Transverse colon (tissue), 4 donors: Measurements from ENCODE around the gene ACAN. TPM values are rescaled to one million over a fixed set of nuclear protein-coding genes. Genes with fewer than 3 reads are reported as not detected.

Experiments used
- DNase-seq: peaks from one replicate; pipeline ENCODE4 v3.0.0-alpha.2; 2019
- H3K27ac ChIP-seq, 4 donors: fragments of 200-600 bp; sonication (generic); 2 replicates each; pipeline ENCODE4 v1.5.1; 2016 to 2018; ENCODE audit warnings: inconsistent platforms in 4 of 4
- H3K27me3 ChIP-seq: fragments of 200-600 bp; sonication (generic); 2 replicates; pipeline ENCODE4 v1.5.1; 2017; ENCODE audit warnings: inconsistent platforms
- H3K36me3 ChIP-seq, 4 donors: fragments of 200-600 bp; sonication (generic); 2 replicates each; pipeline ENCODE4 v1.5.1; 2017 to 2019; ENCODE audit warnings: inconsistent platforms in 4 of 4
- H3K4me1 ChIP-seq, 4 donors: fragments of 200-600 bp; sonication (generic); 2 replicates each; pipeline ENCODE4 v1.5.1; 2017 to 2020; ENCODE audit warnings: inconsistent platforms in 4 of 4
- H3K4me3 ChIP-seq, 4 donors: fragments of 200-600 bp; sonication (generic); 1 replicate in 1 of 4; 2 replicates in 3 of 4; pipeline versions ENCODE4 v1.5.1 to v1.6.1; 2017 to 2019; ENCODE audit warnings: inconsistent platforms in 4 of 4
- H3K9me3 ChIP-seq, 2 donors: fragments of 200-600 bp; sonication (generic); 2 replicates each; pipeline ENCODE4 v1.5.1; 2017 to 2019; ENCODE audit warnings: inconsistent platforms in 2 of 2
- EP300 ChIP-seq: sonication (generic); formaldehyde crosslinking; IDR thresholded peaks from one replicate; pipeline ENCODE4 v1.6.1; 2017; ENCODE audit warnings: antibody characterized with exemption, low read depth
- POLR2A ChIP-seq: fragments of 450-650 bp; IDR thresholded peaks from one replicate; pipeline ENCODE4 v1.6.1; 2016; ENCODE audit warnings: antibody characterized with exemption, mild to moderate bottlenecking, moderate library complexity
- POLR2AphosphoS5 ChIP-seq, 3 donors: sonication (generic); formaldehyde crosslinking; IDR thresholded peaks; one replicate each; pipeline ENCODE4 v1.6.1; 2016; ENCODE audit warnings: antibody characterized with exemption in 3 of 3
- WGBS, 2 donors: methylation state at CpG; one replicate each; pipeline ENCODE4 v1.1.5; 2018; ENCODE audit warnings: low coverage in 1 of 2; 5-methylcytosine and 5-hydroxymethylcytosine counted together
- in situ Hi-C, 4 donors: fragments of 200-750 bp; cut with MboI; loops; one replicate each; pipeline versions ENCODE4 v1.15.0 to v1.15.1; 2017; ENCODE audit warnings: low sequenced_read_pairs in 3 of 4, low pct_ligation_motif_present in 1 of 4, low pct_unique_long_range_greater_than_20kb in 1 of 4
- intact Hi-C: fragments of 100-400 bp; cut with DNase I; formaldehyde crosslinking; loops from one replicate; pipeline ENCODE4 v1.15.1; 2023; ENCODE audit warnings: low total_unique reads
- total RNA-seq, 4 donors: library from RNA; depleted of rRNA; stranded (reverse); fragments of >200 nt; gene quantifications; one replicate each; pipeline ENCODE4 v1.1.0, GENCODE V29; 2016
- TF ChIP-seq, protein P1 (sequence below), 5 experiments: fragments of 200-600 bp in 3 of 5; fragments of 450-650 bp in 2 of 5; sonication (generic) in 3 of 5; IDR thresholded peaks; 1 replicate in 2 of 5; 2 replicates in 3 of 5; pipeline ENCODE4 v1.5.1; 2016 to 2017; ENCODE audit warnings: antibody characterized with exemption in 5 of 5, inconsistent platforms in 3 of 5, mild to moderate bottlenecking in 2 of 5, moderate library complexity in 1 of 5

The ACAN gene
- total RNA-seq, 4 donors from 2014 or later: 0.14 TPM; not detected in 3

DNA sequence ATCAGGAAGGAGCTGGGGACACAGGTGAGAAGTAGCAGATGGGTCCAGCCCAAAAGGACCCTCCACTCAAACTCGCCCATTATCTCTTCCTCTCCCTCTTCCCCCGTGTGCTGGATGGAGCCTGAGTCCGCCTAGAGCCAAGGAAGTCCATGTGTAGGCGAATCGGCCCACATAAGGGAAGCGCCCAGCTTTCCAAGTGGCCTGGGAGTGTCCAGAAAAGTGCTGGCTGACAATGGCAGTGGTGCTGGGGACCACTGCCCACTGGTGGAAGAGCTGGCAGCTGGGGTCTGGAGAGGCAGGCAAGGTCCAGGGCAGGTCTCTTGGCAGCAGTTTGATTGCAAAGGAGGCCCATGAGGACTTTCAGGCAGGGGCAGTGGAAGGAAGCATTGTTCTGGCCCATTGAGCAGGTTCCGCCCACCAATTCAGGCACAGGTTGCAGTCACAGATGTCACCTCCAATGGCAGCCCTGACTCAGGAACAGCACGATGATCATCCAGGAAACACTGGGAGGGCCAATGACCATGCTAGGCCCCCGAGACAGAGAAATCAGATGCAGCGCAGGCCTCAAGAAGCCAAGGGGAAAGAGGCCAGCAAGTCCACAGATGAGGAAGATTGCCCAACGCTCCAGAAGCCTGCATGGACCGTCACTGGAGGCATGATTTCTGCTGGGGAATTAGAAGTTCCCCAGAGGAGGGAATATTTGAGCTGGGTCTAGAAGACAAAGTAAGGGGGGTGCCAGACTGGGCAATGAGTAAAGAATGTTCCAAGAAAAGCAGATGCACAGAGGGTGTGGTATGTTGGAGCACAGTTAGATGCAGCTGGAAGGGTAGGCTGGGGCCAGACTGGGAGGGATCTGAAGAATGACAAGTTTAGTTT, 107.0 kb downstream of the ACAN start:
- in situ Hi-C loops (loop anchor here (10.0 to 25.0 kb wide), 4 partner anchors 105 to 277 kb away; no protein-coding TSS in a partner anchor), intact Hi-C loops (loop anchor here (5.0 to 10.0 kb wide), 2 partner anchors 107 to 265 kb away; no protein-coding TSS in a partner anchor)
- TF ChIP-seq EP300 (no peak), POLR2A (no peak), POLR2AphosphoS5 (IDR thresholded peaks at IDR 0.05) (no peak)
- TF ChIP-seq, protein P1, sequence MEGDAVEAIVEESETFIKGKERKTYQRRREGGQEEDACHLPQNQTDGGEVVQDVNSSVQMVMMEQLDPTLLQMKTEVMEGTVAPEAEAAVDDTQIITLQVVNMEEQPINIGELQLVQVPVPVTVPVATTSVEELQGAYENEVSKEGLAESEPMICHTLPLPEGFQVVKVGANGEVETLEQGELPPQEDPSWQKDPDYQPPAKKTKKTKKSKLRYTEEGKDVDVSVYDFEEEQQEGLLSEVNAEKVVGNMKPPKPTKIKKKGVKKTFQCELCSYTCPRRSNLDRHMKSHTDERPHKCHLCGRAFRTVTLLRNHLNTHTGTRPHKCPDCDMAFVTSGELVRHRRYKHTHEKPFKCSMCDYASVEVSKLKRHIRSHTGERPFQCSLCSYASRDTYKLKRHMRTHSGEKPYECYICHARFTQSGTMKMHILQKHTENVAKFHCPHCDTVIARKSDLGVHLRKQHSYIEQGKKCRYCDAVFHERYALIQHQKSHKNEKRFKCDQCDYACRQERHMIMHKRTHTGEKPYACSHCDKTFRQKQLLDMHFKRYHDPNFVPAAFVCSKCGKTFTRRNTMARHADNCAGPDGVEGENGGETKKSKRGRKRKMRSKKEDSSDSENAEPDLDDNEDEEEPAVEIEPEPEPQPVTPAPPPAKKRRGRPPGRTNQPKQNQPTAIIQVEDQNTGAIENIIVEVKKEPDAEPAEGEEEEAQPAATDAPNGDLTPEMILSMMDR (IDR thresholded peaks at IDR 0.05): no peak
- Histone ChIP-seq H3K9me3 (no peaks in the 10 kb centered on the region), H3K27me3 (no peaks in the 10 kb centered on the region), H3K4me3 (no peak overlapping the region), H3K27ac (peak overlapping the region in 1 of 4 donors; percentile 36), H3K4me1 (peaks cover 0 to 14% (median 4%) of the 10 kb centered on the region in 4 donors), H3K36me3 (no peaks in the 10 kb centered on the region)
- WGBS, 2 donors: 77 to 80% methylated on average over 10 to 12 of the region's 12 CpGs
- no peak for DNase-seq

DNA sequence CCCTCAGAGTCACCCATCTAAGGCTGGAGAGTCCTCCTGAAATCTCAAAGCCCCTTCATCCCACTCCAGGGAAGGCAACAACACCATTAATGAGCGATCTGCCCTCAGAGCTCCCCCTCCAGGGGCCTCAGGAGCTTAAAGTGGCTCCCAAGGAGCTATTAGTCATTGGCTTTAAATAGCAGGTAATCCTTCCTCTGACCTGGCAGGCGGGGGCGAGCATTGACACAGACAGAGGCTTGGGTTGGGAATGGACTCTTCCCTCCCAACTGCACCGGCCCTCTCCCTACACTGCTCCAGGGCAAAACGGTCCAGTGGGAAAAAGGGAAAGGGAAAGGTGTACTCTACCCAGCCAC, 108.5 kb downstream of the ACAN start:
- no peak for DNase-seq
- TF ChIP-seq EP300 (no peak), POLR2A (no peak), POLR2AphosphoS5 (IDR thresholded peaks at IDR 0.05) (no peak)
- TF ChIP-seq, protein P1 (IDR thresholded peaks at IDR 0.05): no peak
- Histone ChIP-seq H3K4me1 (peaks cover 0 to 11% (median 4%) of the 10 kb centered on the region in 4 donors), H3K36me3 (no peaks in the 10 kb centered on the region), H3K27ac (peak overlapping the region; percentile 72 to 85 (median 74)), H3K9me3 (no peaks in the 10 kb centered on the region), H3K4me3 (peak overlapping the region in 3 of 4 donors; percentile 54 to 79 (median 61)), H3K27me3 (no peaks in the 10 kb centered on the region)
- WGBS, 2 donors: 75% methylated on average over 5 of the region's 5 CpGs; no CpG with 5 or more reads in 1 of the 2 donors
- intact Hi-C loops (no loop called here), in situ Hi-C loops (loop anchor here in 2 of 4 donors (25.0 kb wide), 2 partner anchors 251 to 276 kb away; no protein-coding TSS in a partner anchor)

DNA sequence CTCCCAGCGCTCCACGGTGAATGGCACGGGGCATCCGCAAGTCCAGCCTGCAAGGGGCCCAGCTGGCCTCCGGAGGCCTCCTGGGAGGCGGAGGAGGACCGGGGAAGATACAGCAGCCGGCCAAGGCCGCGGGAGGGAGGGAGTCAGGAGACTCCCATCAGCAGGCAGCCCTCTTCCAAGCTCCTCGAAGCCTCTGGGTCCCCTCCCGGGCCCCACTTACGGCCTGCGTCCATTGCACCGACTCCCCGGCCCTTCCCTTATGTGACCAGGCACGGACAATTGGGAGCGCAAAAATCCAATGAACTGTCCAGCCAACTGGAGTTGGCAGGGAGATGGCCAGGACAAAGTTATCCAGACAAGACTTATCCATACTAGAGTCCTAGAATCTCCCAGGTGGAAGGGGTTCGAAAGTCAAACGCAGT, 109.3 kb downstream of the ACAN start:
- Histone ChIP-seq H3K27me3 (no peaks in the 10 kb centered on the region), H3K4me1 (peaks cover 0 to 11% (median 4%) of the 10 kb centered on the region in 4 donors), H3K36me3 (no peaks in the 10 kb centered on the region), H3K9me3 (no peaks in the 10 kb centered on the region), H3K4me3 (peak overlapping the region; percentile 47 to 79 (median 58)), H3K27ac (peak overlapping the region; percentile 72 to 85 (median 74))
- in situ Hi-C loops: loop anchor here in 2 of 4 donors (25.0 kb wide), 2 partner anchors 250 to 275 kb away; no protein-coding TSS in a partner anchor
- TF ChIP-seq POLR2A (no peak), EP300 (no peak), POLR2AphosphoS5 (IDR thresholded peaks at IDR 0.05) (no peak)
- TF ChIP-seq, protein P1 (IDR thresholded peaks at IDR 0.05): no peak
- intact Hi-C loops: no loop called here
- no peak for DNase-seq
- 35% methylated on average over 20 of the region's 20 CpGs; no CpG with 5 or more reads in 1 of the 2 donors for WGBS, 2 donors
